B cell (primary cell): Measurements from ENCODE around the gene SOX8. TPM values are rescaled to one million over a fixed set of nuclear protein-coding genes. Genes with fewer than 3 reads are reported as not detected.

Source experiments
- ATAC-seq: fragments of 200-7000 bp; cut with Tn5 transposase; one replicate; pipeline ENCODE4 v1.10.0; 2021; ENCODE audit warnings: low read depth, mild to moderate bottlenecking, moderate number of reproducible peaks, moderate library complexity
- CTCF ChIA-PET: fragments of 350-600 bp; sonication (Branson Sonifier 250); formaldehyde crosslinking; loops from one replicate; lab custom pipeline; 2021; ENCODE audit warnings: antibody characterized with exemption, inconsistent platforms; lab: Charles Lee
- POLR2A ChIA-PET: fragments of 350-600 bp; sonication (Branson Sonifier 250); formaldehyde crosslinking; loops from one replicate; lab custom pipeline; 2021; ENCODE audit warnings: antibody characterized with exemption; lab: Charles Lee
- DNase-seq: peaks from one replicate; pipeline ENCODE4 v3.0.0; 2013
- H2AFZ ChIP-seq: 2 replicates; pipeline ENCODE4 v1.6.1; 2012; ENCODE audit warnings: mild to moderate bottlenecking, low read depth, low read length; ENCODE audit not compliant: insufficient read depth, poor library complexity, severe bottlenecking
- H3K27ac ChIP-seq, 2 donors: 1 replicate in 1 of 2; 2 replicates in 1 of 2; pipeline ENCODE4 v1.5.1; 2012 to 2013; ENCODE audit warnings: low read length in 2 of 2, mild to moderate bottlenecking in 2 of 2, moderate library complexity in 1 of 2
- H3K27me3 ChIP-seq, 4 experiments: fragments of 200-600 bp in 1 of 4; sonication (generic) in 1 of 4; replicated peaks in 1 of 4; 1 replicate in 2 of 4; 2 replicates in 2 of 4; pipeline versions ENCODE4 v1.6.1 to v1.7.0; 2013 to 2016; ENCODE audit warnings: low read length in 3 of 4, mild to moderate bottlenecking in 2 of 4, mixed read lengths in 1 of 4, moderate library complexity in 1 of 4; ENCODE audit not compliant: insufficient read depth in 4 of 4, control insufficient read depth in 3 of 4; ENCODE audit errors: control extremely low read depth in 1 of 4
- H3K36me3 ChIP-seq, 2 experiments: replicated peaks in 1 of 2; 1 replicate in 1 of 2; 2 replicates in 1 of 2; pipeline versions ENCODE4 v1.6.1 to v1.7.1; 2013; ENCODE audit warnings: low read length in 1 of 2; ENCODE audit not compliant: insufficient read depth in 2 of 2, control insufficient read depth in 1 of 2; ENCODE audit errors: control extremely low read depth in 1 of 2, extremely low read depth in 1 of 2
- H3K4me1 ChIP-seq, 2 donors: fragments of 200-600 bp in 1 of 2; sonication (generic) in 1 of 2; 1 replicate in 1 of 2; 2 replicates in 1 of 2; pipeline versions ENCODE4 v1.5.1 to v1.6.1; 2013 to 2017; ENCODE audit warnings: low read length in 2 of 2; ENCODE audit not compliant: control insufficient read depth in 2 of 2, insufficient read depth in 2 of 2
- H3K4me2 ChIP-seq: replicated peaks from 2 replicates; pipeline ENCODE3; 2012; ENCODE audit warnings: mild to moderate bottlenecking, low read depth, low read length; ENCODE audit not compliant: poor library complexity, severe bottlenecking
- H3K4me3 ChIP-seq, 5 experiments: fragments of 200-600 bp in 1 of 5; sonication (generic) in 1 of 5; 1 replicate in 3 of 5; 2 replicates in 2 of 5; pipeline versions ENCODE4 v1.5.1 to v1.7.0; 2011 to 2016; ENCODE audit warnings: low read length in 4 of 5, mild to moderate bottlenecking in 4 of 5, low read depth in 2 of 5, control low read depth in 1 of 5, moderate library complexity in 1 of 5; ENCODE audit not compliant: insufficient read depth in 1 of 5; ENCODE audit errors: control extremely low read depth in 1 of 5, extremely low read depth in 1 of 5
- H3K79me2 ChIP-seq: fragments of 200-600 bp; sonication (generic); one replicate; pipeline ENCODE4 v1.6.0; 2016; ENCODE audit warnings: low read length; ENCODE audit not compliant: control insufficient read depth, insufficient read depth
- H3K9ac ChIP-seq: fragments of 200-600 bp; sonication (generic); 2 replicates; pipeline ENCODE4 v1.6.1; 2017; ENCODE audit warnings: mild to moderate bottlenecking, low read length, moderate library complexity
- H3K9me3 ChIP-seq, 3 donors: one replicate each; pipeline versions ENCODE4 v1.6.1 to v1.7.1; 2013; ENCODE audit warnings: low read length in 2 of 3; ENCODE audit not compliant: control insufficient read depth in 2 of 3, insufficient read depth in 1 of 3; ENCODE audit errors: control extremely low read depth in 1 of 3
- H4K20me1 ChIP-seq: 2 replicates; pipeline ENCODE4 v1.6.0; 2012; ENCODE audit warnings: mild to moderate bottlenecking, low read length; ENCODE audit not compliant: insufficient read depth, control insufficient read depth, poor library complexity, severe bottlenecking
- H3K27ac Mint-ChIP-seq: one replicate; pipeline ENCODE4 v1.8.0; 2021; ENCODE audit warnings: mixed read lengths
- H3K27me3 Mint-ChIP-seq: one replicate; pipeline ENCODE4 v1.8.0; 2021; ENCODE audit warnings: mixed read lengths
- H3K4me1 Mint-ChIP-seq: one replicate; pipeline ENCODE4 v1.8.0; 2021; ENCODE audit warnings: mixed read lengths
- H3K4me3 Mint-ChIP-seq: one replicate; pipeline ENCODE4 v1.8.0; 2021; ENCODE audit warnings: mixed read lengths
- H3K9me3 Mint-ChIP-seq: one replicate; pipeline ENCODE4 v1.8.0; 2022; ENCODE audit warnings: mixed read lengths; ENCODE audit not compliant: insufficient read depth
- CTCF ChIP-seq: fragments of 200-600 bp; IDR thresholded peaks from one replicate; pipeline ENCODE4 v1.8.0; 2022; ENCODE audit warnings: antibody characterized with exemption, mild to moderate bottlenecking
- EZH2 ChIP-seq: IDR thresholded peaks from 2 replicates; pipeline ENCODE4 v1.6.1; 2012; ENCODE audit warnings: borderline replicate concordance, low read depth, mild to moderate bottlenecking, moderate library complexity, low read length; ENCODE audit not compliant: insufficient read depth, poor library complexity, severe bottlenecking
- WGBS: methylation state at CpG from one replicate; pipeline ENCODE4 v1.1.5; 2013; ENCODE audit warnings: missing lambda C conversion rate; ENCODE audit not compliant: insufficient coverage; 5-methylcytosine and 5-hydroxymethylcytosine counted together
- intact Hi-C: fragments of 100-400 bp; cut with micrococcal nuclease; formaldehyde crosslinking; loops from one replicate; pipeline ENCODE4 v1.10.0; 2022
- polyA plus RNA-seq: library from polyadenylated mRNA; depleted of rRNA; stranded (reverse); fragments of >200 nt; gene quantifications from 2 replicates; pipeline ENCODE4 v1.2.3, GENCODE V29; 2012
- total RNA-seq, 2 donors: library from RNA; stranded (reverse); fragments of 120-200 nt in 1 of 2; gene quantifications; 1 replicate in 1 of 2; 2 replicates in 1 of 2; pipeline versions ENCODE4 v1.2.3 to v1.2.4, GENCODE V29; 2013 to 2022

The SOX8 gene
- total and polyA plus RNA-seq, 2 donors (not counting 1 experiment from before 2014, with no cell fraction given): 0.03 to 1.2 TPM

GRCh38 chr16:1028524-1029258, 47.1 kb downstream of the SOX8 start:
- Histone ChIP-seq H3K27me3 (peaks cover 0 to 3% (median 0%) of the 10 kb centered on the region in 4 experiments), H3K79me2 (no peaks in the 10 kb centered on the region), H2AFZ (no peak overlapping the region), H3K36me3 (no peaks in the 10 kb centered on the region), H3K4me2 (no peak overlapping the region), H4K20me1 (no peaks in the 10 kb centered on the region), H3K9ac (no peak overlapping the region), H3K27ac (no peak overlapping the region), H3K9me3 (peaks cover 0 to 15% (median 0%) of the 10 kb centered on the region in 3 donors), H3K4me3 (no peak overlapping the region), H3K4me1 (no peaks in the 10 kb centered on the region)
- intact Hi-C loops: no loop called here
- Mint-ChIP-seq H3K27ac (no peak overlapping the region), H3K4me1 (no peaks in the 10 kb centered on the region), H3K9me3 (no peaks in the 10 kb centered on the region), H3K4me3 (no peak overlapping the region), H3K27me3 (no peaks in the 10 kb centered on the region)
- DNase-seq: no peak
- TF ChIP-seq CTCF (no peak), EZH2 (no peak)
- ChIA-PET POLR2A (no interaction called here), CTCF (no interaction called here)
- WGBS: 29% methylated on average over 39 of the region's 39 CpGs
- no peak for ATAC-seq

- 78% methylated on average over 14 of the region's 14 CpGs for WGBS
- POLR2A ChIA-PET: no interaction called here
- intact Hi-C loops: no loop called here
- H3K27ac Mint-ChIP-seq: no peak overlapping the region
- Histone ChIP-seq H3K4me1 (no peaks in the 10 kb centered on the region), H3K4me3 (no peak overlapping the region), H3K79me2 (no peaks in the 10 kb centered on the region), H3K36me3 (no peaks in the 10 kb centered on the region), H3K9ac (no peak overlapping the region), H3K27me3 (no peaks in the 10 kb centered on the region), H2AFZ (no peak overlapping the region), H3K9me3 (peaks cover 0 to 19% (median 0%) of the 10 kb centered on the region in 3 donors), H4K20me1 (no peaks in the 10 kb centered on the region), H3K27ac (no peak overlapping the region), H3K4me2 (no peak overlapping the region)
- no peaks in the 10 kb centered on the region for H3K9me3 Mint-ChIP-seq
- CTCF ChIA-PET: no interaction called here
- H3K4me1 Mint-ChIP-seq: no peaks in the 10 kb centered on the region
- DNase-seq (no peak), ATAC-seq (no peak)
- TF ChIP-seq EZH2: no peak
- TF ChIP-seq CTCF: no peak
- no peak overlapping the region for H3K4me3 Mint-ChIP-seq
- no peaks in the 10 kb centered on the region for H3K27me3 Mint-ChIP-seq
Measured at GRCh38 chr16:1029259-1029545, 47.6 kb downstream of the SOX8 start.
